Ovary (tissue), 3 donors: Measurements from ENCODE around the gene LDAH.

Experiments used
- CTCF ChIP-seq, 3 donors: fragments of 450-650 bp in 2 of 3; fragments of 200-600 bp in 1 of 3; IDR thresholded peaks; one replicate each; pipeline versions ENCODE4 v1.5.1 to v1.8.0; 2016 to 2022; ENCODE audit warnings: antibody characterized with exemption in 3 of 3, mild to moderate bottlenecking in 1 of 3
- POLR2A ChIP-seq: fragments of 450-650 bp; IDR thresholded peaks from one replicate; pipeline ENCODE4 v1.6.1; 2017; ENCODE audit warnings: antibody characterized with exemption, mild to moderate bottlenecking, moderate library complexity
- donor health status: DM: no; HTN: no; CAD: no.

- no peak for TF ChIP-seq CTCF (IDR thresholded peaks at IDR 0.05)
- no peak for TF ChIP-seq POLR2A
Measured at GRCh38 chr2:20680744-20681375, 142.0 kb downstream of the LDAH start.
